Testis (tissue), 2 donors: ENCODE measurements around the gene SIN3A.

ENCODE experiments used
- CTCF ChIP-seq, 3 experiments: fragments of 450-650 bp in 2 of 3; fragments of 200-600 bp in 1 of 3; sonication (generic) in 1 of 3; IDR thresholded peaks; one replicate each; pipeline ENCODE4 v1.5.1; 2016 to 2019; ENCODE audit warnings: antibody characterized with exemption in 3 of 3, mild to moderate bottlenecking in 2 of 3, moderate library complexity in 1 of 3
- POLR2A ChIP-seq: fragments of 450-650 bp; IDR thresholded peaks from one replicate; pipeline ENCODE4 v1.6.1; 2017; ENCODE audit warnings: antibody characterized with exemption, mild to moderate bottlenecking, moderate library complexity

DNA sequence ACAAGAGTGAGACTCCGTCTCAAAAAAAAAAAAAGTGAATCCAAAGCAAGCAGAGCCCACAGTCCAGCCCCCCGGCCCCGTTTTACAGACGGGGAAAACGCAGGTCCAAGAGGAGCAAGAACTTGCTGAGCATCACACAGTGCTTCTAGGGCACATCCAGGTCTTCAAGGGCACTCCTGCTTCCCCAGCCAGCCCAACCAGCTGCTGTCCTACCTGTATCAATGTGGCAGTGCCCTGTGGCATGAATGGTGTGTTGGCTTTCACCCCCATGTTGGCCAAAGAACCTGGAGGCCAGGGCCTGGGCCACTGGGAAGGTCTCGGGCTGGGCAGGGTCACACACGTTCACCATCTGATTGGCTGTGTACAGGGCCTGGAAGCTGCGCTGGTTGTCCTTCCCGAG is 87.7 kb downstream of the SIN3A start:
- TF ChIP-seq CTCF (IDR thresholded peaks at IDR 0.05) (no peak), POLR2A (no peak)
